ENCODE data around the gene MCTP1. TPM values are rescaled to one million over a fixed set of nuclear protein-coding genes. Genes with fewer than 3 reads are reported as not detected.

Gene MCTP1
- total and polyA plus RNA-seq, 2 experiments from 2014 or later = 0.23 TPM; not detected in 1

DNA sequence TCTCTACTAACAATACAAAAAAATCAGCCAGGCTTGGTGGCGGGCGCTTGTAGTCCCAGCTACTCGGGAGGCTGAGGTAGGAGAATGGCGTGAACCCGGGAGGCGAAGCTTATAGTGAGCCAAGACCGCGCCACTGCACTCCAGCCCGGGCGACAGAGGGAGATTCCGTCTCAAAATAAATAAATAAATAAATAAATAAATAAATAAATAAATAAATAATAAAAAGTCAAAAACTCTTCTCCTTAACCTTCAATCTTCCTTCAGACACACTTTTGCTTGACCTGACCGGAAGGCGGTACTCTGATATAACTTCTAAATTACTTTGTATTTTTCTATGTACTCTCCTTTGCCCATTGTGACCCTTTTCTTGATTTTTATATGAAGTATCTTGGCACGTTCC lies 364.3 kb downstream of the MCTP1 start:
- Histone ChIP-seq H2AFZ (no peak overlapping the region), H3K9me2 (ENCODE audit: insufficient read depth) (no peaks in the 10 kb centered on the region), H3F3A (ENCODE audit: insufficient read depth) (no peaks in the 10 kb centered on the region), H4K20me1 (ENCODE audit: insufficient read depth) (no peaks in the 10 kb centered on the region), H3K27me3 (replicated peaks; ENCODE audit: insufficient read depth) (peaks cover 32% of the 10 kb centered on the region), H3K9me3 (ENCODE audit: low read depth) (no peaks in the 10 kb centered on the region), H3K79me2 (ENCODE audit: insufficient read depth) (no peaks in the 10 kb centered on the region), H3K4me1 (ENCODE audit: insufficient read depth) (no peaks in the 10 kb centered on the region), H3K4me3 (no peak overlapping the region), H3K4me2 (ENCODE audit: unreplicated experiment) (no peak overlapping the region), H3K36me3 (ENCODE audit: low read depth) (no peaks in the 10 kb centered on the region), H3K27ac (no peak overlapping the region), H3K9ac (no peak overlapping the region)
- 79 to 86% methylated on average over 14 of the region's 14 CpGs for WGBS, 2 experiments (ENCODE audit: low coverage in 1 of 2, low lambda C conversion rate in 2 of 2, missing lambda C conversion rate in 2 of 2)
- in situ Hi-C loops (cut with MboI) = no loop called here
- TF ChIP-seq EZH2phosphoT487 (IDR thresholded peaks at IDR 0.05; ENCODE audit: insufficient read depth, low read depth) (no peak), EZH2 (IDR thresholded peaks at IDR 0.05; ENCODE audit: insufficient read depth, poor library complexity, severe bottlenecking) (no peak)
- DNase-seq = no peak

DNA sequence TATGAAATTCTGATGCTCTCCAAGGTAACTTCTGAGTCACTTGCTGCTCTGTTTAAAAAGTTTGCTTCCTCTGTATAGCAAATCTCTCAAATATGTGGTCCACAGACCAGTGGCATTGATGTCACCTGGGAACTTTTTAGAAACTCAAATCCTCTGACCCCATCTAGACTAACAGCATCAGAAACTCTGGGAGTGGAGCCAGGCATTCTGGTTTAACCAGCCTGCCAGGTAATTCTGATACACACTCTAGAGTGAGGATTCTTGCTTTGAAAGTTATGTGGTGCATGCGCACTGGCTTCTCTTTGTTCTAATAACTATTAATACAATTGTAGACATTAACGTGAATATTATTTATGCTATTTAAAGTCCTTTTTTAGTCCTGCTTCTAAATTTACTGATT lies 368.3 kb downstream of the MCTP1 start:
- Histone ChIP-seq H3K27ac (no peak overlapping the region), H3F3A (ENCODE audit: insufficient read depth) (no peaks in the 10 kb centered on the region), H3K4me3 (no peak overlapping the region), H2AFZ (no peak overlapping the region), H3K9ac (no peak overlapping the region), H3K79me2 (ENCODE audit: insufficient read depth) (no peaks in the 10 kb centered on the region), H3K36me3 (ENCODE audit: low read depth) (no peaks in the 10 kb centered on the region), H3K4me2 (ENCODE audit: unreplicated experiment) (no peak overlapping the region), H3K27me3 (replicated peaks; ENCODE audit: insufficient read depth) (peaks cover 43% of the 10 kb centered on the region), H4K20me1 (ENCODE audit: insufficient read depth) (no peaks in the 10 kb centered on the region), H3K4me1 (ENCODE audit: insufficient read depth) (no peaks in the 10 kb centered on the region), H3K9me2 (ENCODE audit: insufficient read depth) (no peaks in the 10 kb centered on the region), H3K9me3 (ENCODE audit: low read depth) (no peaks in the 10 kb centered on the region)
- in situ Hi-C loops (cut with MboI) = no loop called here
- WGBS, 2 experiments (ENCODE audit: low coverage in 1 of 2, low lambda C conversion rate in 2 of 2, missing lambda C conversion rate in 2 of 2) = 62 to 67% methylated on average over 2 of the region's 2 CpGs
- no peak for DNase-seq
- TF ChIP-seq EZH2phosphoT487 (IDR thresholded peaks at IDR 0.05; ENCODE audit: insufficient read depth, low read depth) (no peak), EZH2 (IDR thresholded peaks at IDR 0.05; ENCODE audit: insufficient read depth, poor library complexity, severe bottlenecking) (no peak)

DNA sequence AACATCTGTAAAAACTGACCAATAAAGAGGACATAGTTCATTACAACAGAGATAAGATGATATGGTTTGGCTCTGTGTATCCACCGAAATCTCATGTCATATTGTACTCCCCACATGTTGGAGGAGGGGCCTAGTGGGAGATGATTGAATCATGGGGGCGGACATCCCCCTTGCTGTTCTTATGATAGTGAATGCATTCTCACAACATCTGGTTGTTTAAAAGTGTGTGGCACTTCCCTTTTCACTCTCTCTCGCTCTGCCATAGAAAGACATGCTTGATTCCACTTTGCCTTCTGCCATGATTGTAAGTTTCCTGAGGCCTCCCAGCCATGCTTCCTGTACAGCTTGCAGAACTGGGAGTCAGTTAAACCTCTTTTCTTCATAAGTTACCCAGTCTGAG lies 373.6 kb downstream of the MCTP1 start:
- peaks cover 26% of the 10 kb centered on the region for H3K27me3 ChIP-seq (replicated peaks; ENCODE audit: insufficient read depth)
- H3K27ac ChIP-seq = no peak overlapping the region
- H4K20me1 ChIP-seq (ENCODE audit: insufficient read depth) = no peaks in the 10 kb centered on the region
- no peaks in the 10 kb centered on the region for H3K36me3 ChIP-seq (ENCODE audit: low read depth)
- H3K9ac ChIP-seq = no peak overlapping the region
- H3K79me2 ChIP-seq (ENCODE audit: insufficient read depth) = no peaks in the 10 kb centered on the region
- H3K4me1 ChIP-seq (ENCODE audit: insufficient read depth) = no peaks in the 10 kb centered on the region
- in situ Hi-C loops (cut with MboI) = no loop called here
- H3K4me3 ChIP-seq = no peak overlapping the region
- H3K9me2 ChIP-seq (ENCODE audit: insufficient read depth) = no peaks in the 10 kb centered on the region
- no peaks in the 10 kb centered on the region for H3F3A ChIP-seq (ENCODE audit: insufficient read depth)
- no peak for TF ChIP-seq EZH2 (IDR thresholded peaks at IDR 0.05; ENCODE audit: insufficient read depth, poor library complexity, severe bottlenecking)
- no peak for TF ChIP-seq EZH2phosphoT487 (IDR thresholded peaks at IDR 0.05; ENCODE audit: insufficient read depth, low read depth)
- 68 to 77% methylated on average over 3 of the region's 3 CpGs for WGBS, 2 experiments (ENCODE audit: low coverage in 1 of 2, low lambda C conversion rate in 2 of 2, missing lambda C conversion rate in 2 of 2)
- H3K9me3 ChIP-seq (ENCODE audit: low read depth) = no peaks in the 10 kb centered on the region
- no peak for DNase-seq
- H3K4me2 ChIP-seq (ENCODE audit: unreplicated experiment) = no peak overlapping the region
- no peak overlapping the region for H2AFZ ChIP-seq

GRCh38 chr5:94910721-94911120 lies 374.2 kb downstream of the MCTP1 start:
- Histone ChIP-seq H3K27me3 (replicated peaks; ENCODE audit: insufficient read depth) (peaks cover 21% of the 10 kb centered on the region), H3K79me2 (ENCODE audit: insufficient read depth) (no peaks in the 10 kb centered on the region), H3F3A (ENCODE audit: insufficient read depth) (no peaks in the 10 kb centered on the region), H2AFZ (no peak overlapping the region), H3K9ac (no peak overlapping the region), H3K4me3 (no peak overlapping the region), H3K36me3 (ENCODE audit: low read depth) (no peaks in the 10 kb centered on the region), H3K9me2 (ENCODE audit: insufficient read depth) (no peaks in the 10 kb centered on the region), H3K27ac (no peak overlapping the region), H3K4me1 (ENCODE audit: insufficient read depth) (no peaks in the 10 kb centered on the region), H4K20me1 (ENCODE audit: insufficient read depth) (no peaks in the 10 kb centered on the region), H3K9me3 (ENCODE audit: low read depth) (no peaks in the 10 kb centered on the region), H3K4me2 (ENCODE audit: unreplicated experiment) (no peak overlapping the region)
- DNase-seq = no peak
- no peak for TF ChIP-seq EZH2 (IDR thresholded peaks at IDR 0.05; ENCODE audit: insufficient read depth, poor library complexity, severe bottlenecking)
- no peak for TF ChIP-seq EZH2phosphoT487 (IDR thresholded peaks at IDR 0.05; ENCODE audit: insufficient read depth, low read depth)
- in situ Hi-C loops (cut with MboI) = no loop called here

DNA sequence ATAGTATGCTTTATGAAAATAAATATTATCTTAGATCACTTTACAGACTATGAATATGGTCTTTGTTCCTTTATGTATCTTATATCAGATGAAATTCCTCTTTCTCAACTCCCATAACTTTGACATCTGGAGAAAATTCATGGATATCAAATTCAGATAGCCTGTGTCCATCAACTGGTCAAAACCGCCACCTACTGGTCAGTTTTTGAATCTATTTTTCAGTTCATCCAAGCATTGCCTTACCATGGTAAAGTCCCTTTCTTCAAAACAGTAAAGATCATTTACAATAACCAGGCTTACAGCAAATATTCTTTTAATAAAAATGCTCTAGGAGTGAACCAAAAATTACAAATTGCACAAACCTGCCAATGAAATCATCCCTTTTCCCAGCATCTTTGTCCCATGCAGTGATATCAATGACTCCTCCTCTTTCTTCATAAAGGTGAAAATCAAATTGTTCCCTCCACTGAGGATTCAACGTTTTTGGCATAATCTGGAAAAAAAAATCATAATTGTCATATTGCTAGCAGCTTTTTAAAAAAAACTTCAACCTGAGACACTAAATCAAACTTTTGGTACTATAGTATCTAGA lies 375.9 kb downstream of the MCTP1 start:
- Histone ChIP-seq H3K4me2 (ENCODE audit: unreplicated experiment) (no peak overlapping the region), H3K9me3 (ENCODE audit: low read depth) (no peaks in the 10 kb centered on the region), H3K9me2 (ENCODE audit: insufficient read depth) (no peaks in the 10 kb centered on the region), H3K79me2 (ENCODE audit: insufficient read depth) (no peaks in the 10 kb centered on the region), H2AFZ (no peak overlapping the region), H3K4me3 (no peak overlapping the region), H3F3A (ENCODE audit: insufficient read depth) (no peaks in the 10 kb centered on the region), H3K9ac (no peak overlapping the region), H4K20me1 (ENCODE audit: insufficient read depth) (no peaks in the 10 kb centered on the region), H3K27me3 (replicated peaks; ENCODE audit: insufficient read depth) (peaks cover 19% of the 10 kb centered on the region; the same call in 1 of the 2 replicates), H3K4me1 (ENCODE audit: insufficient read depth) (no peaks in the 10 kb centered on the region), H3K27ac (no peak overlapping the region), H3K36me3 (ENCODE audit: low read depth) (no peaks in the 10 kb centered on the region)
- in situ Hi-C loops (cut with MboI) = no loop called here
- peak; percentile 55 for DNase-seq
- TF ChIP-seq EZH2 (IDR thresholded peaks at IDR 0.05; ENCODE audit: insufficient read depth, poor library complexity, severe bottlenecking) (no peak), EZH2phosphoT487 (IDR thresholded peaks at IDR 0.05; ENCODE audit: insufficient read depth, low read depth) (no peak)
- WGBS, 2 experiments (ENCODE audit: low coverage in 1 of 2, low lambda C conversion rate in 2 of 2, missing lambda C conversion rate in 2 of 2) = 2 to 3% methylated on average over 2 of the region's 2 CpGs

All from GM23248 (cell line).